ENCODE data around the gene CCND1. TPM values are rescaled to one million over a fixed set of nuclear protein-coding genes. Genes with fewer than 3 reads are reported as not detected.

The CCND1 gene
- total and polyA plus RNA-seq, 2 donors: 7.3 to 33.3 TPM

DNA sequence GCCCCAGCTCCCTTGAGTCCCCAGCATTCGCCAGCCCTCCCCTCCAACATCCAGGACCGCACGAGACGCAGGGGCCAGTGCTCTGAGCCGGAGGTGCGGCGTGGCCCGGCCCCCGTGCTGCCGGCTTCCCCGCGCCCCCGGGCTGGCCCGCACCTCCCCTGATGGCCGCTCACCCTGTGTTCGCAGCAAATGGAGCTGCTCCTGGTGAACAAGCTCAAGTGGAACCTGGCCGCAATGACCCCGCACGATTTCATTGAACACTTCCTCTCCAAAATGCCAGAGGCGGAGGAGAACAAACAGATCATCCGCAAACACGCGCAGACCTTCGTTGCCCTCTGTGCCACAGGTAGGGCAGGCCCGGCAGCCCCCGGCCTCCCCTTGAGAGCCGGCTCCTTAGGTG, 2.7 kb downstream of the CCND1 start:
- no peak overlapping the region for H3K27ac ChIP-seq (ENCODE audit: low read depth in 1 of 2, low read length in 1 of 2)
- 86% methylated on average over 27 of the region's 27 CpGs for WGBS

GRCh38 chr11:69644071-69644961, 3.4 kb downstream of the CCND1 start:
- WGBS: 84% methylated on average over 24 of the region's 24 CpGs
- H3K4me3 ChIP-seq (ENCODE audit: low read length in 2 of 2): no peak overlapping the region
- DNase-seq (ENCODE audit: low read depth in 6 of 9, low spot score in 9 of 9): no peak
- no peak overlapping the region for H3K27ac ChIP-seq (ENCODE audit: low read depth in 1 of 2, low read length in 1 of 2)
- peaks cover 41 to 58% of the 10 kb centered on the region in 2 donors for H3K27me3 ChIP-seq (ENCODE audit: control insufficient read depth in 2 of 2, insufficient read depth in 1 of 2, low read length in 1 of 2)
- no peaks in the 10 kb centered on the region for H3K36me3 ChIP-seq (ENCODE audit: control insufficient read depth in 2 of 2, insufficient read depth in 2 of 2, low read length in 1 of 2)
- peaks cover 0 to 5% of the 10 kb centered on the region in 2 donors for H3K9me3 ChIP-seq (ENCODE audit: control insufficient read depth in 2 of 2, insufficient read depth in 1 of 2, low read length in 1 of 2)
- H3K4me1 ChIP-seq (ENCODE audit: control insufficient read depth in 2 of 2, insufficient read depth in 2 of 2, low read length in 2 of 2): peaks cover 0 to 13% of the 10 kb centered on the region in 2 donors

More for the DNA sequence above, 2.7 kb downstream of the CCND1 start:
- Histone ChIP-seq H3K4me3 (ENCODE audit: low read length in 2 of 2) (no peak overlapping the region), H3K27me3 (ENCODE audit: control insufficient read depth in 2 of 2, insufficient read depth in 1 of 2, low read length in 1 of 2) (peaks cover 48 to 65% of the 10 kb centered on the region in 2 donors), H3K9me3 (ENCODE audit: control insufficient read depth in 2 of 2, insufficient read depth in 1 of 2, low read length in 1 of 2) (peaks cover 0 to 5% of the 10 kb centered on the region in 2 donors), H3K36me3 (ENCODE audit: control insufficient read depth in 2 of 2, insufficient read depth in 2 of 2, low read length in 1 of 2) (no peaks in the 10 kb centered on the region), H3K4me1 (ENCODE audit: control insufficient read depth in 2 of 2, insufficient read depth in 2 of 2, low read length in 2 of 2) (peaks cover 0 to 16% of the 10 kb centered on the region in 2 donors)
- DNase-seq (ENCODE audit: low read depth in 6 of 9, low spot score in 9 of 9): no peak

DNA sequence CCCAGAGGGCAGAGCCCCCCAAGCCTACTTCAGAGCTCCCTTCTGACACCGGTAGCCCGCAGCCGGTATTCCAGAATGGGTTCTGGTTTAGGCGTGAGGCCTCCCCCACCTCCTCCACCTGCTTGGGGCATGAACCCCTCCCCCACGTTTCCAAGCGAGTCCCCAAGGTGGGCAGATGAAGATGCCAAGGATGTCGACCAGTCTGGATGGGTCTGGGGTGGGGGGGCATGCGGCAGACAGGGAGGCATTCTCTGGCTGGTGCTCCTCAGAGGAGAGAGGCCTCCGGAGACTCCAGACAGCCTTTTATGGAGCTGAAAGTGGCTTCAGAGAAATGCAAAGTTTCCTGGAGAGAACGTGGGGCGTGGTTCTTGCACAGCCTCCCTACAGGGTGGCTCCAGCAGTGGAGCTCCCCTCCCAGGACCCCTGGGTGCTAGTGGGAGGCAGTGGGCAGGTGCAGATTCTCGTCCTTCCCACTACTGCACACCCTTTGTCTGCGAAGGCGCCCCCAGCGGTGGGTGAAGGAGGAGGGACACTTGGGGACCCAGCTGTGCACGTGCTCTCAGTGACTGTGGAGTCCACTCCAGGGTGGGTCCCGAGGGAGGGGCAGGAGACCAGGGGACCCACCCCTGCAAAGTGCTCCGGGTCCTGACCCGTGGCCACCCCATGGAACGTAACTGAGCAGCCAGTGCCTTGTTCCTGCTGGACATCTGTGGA, 4.2 kb downstream of the CCND1 start:
- Histone ChIP-seq H3K4me1 (ENCODE audit: control insufficient read depth in 2 of 2, insufficient read depth in 2 of 2, low read length in 2 of 2) (peaks cover 0 to 17% of the 10 kb centered on the region in 2 donors), H3K27me3 (ENCODE audit: control insufficient read depth in 2 of 2, insufficient read depth in 1 of 2, low read length in 1 of 2) (peaks cover 36 to 50% of the 10 kb centered on the region in 2 donors), H3K9me3 (ENCODE audit: control insufficient read depth in 2 of 2, insufficient read depth in 1 of 2, low read length in 1 of 2) (peaks cover 0 to 5% of the 10 kb centered on the region in 2 donors), H3K4me3 (ENCODE audit: low read length in 2 of 2) (no peak overlapping the region), H3K27ac (ENCODE audit: low read depth in 1 of 2, low read length in 1 of 2) (no peak overlapping the region), H3K36me3 (ENCODE audit: control insufficient read depth in 2 of 2, insufficient read depth in 2 of 2, low read length in 1 of 2) (no peaks in the 10 kb centered on the region)
- 94% methylated on average over 20 of the region's 20 CpGs for WGBS
- no peak for DNase-seq (ENCODE audit: low read depth in 6 of 9, low spot score in 9 of 9)

GRCh38 chr11:69645801-69646492, 5.0 kb downstream of the CCND1 start:
- H3K27me3 ChIP-seq (ENCODE audit: control insufficient read depth in 2 of 2, insufficient read depth in 1 of 2, low read length in 1 of 2): peaks cover 28 to 42% of the 10 kb centered on the region in 2 donors
- H3K9me3 ChIP-seq (ENCODE audit: control insufficient read depth in 2 of 2, insufficient read depth in 1 of 2, low read length in 1 of 2): peaks cover 0 to 5% of the 10 kb centered on the region in 2 donors
- no peak for DNase-seq (ENCODE audit: low read depth in 6 of 9, low spot score in 9 of 9)
- no peaks in the 10 kb centered on the region for H3K36me3 ChIP-seq (ENCODE audit: control insufficient read depth in 2 of 2, insufficient read depth in 2 of 2, low read length in 1 of 2)
- H3K4me3 ChIP-seq (ENCODE audit: low read length in 2 of 2): no peak overlapping the region
- peaks cover 0 to 17% of the 10 kb centered on the region in 2 donors for H3K4me1 ChIP-seq (ENCODE audit: control insufficient read depth in 2 of 2, insufficient read depth in 2 of 2, low read length in 2 of 2)
- H3K27ac ChIP-seq (ENCODE audit: low read depth in 1 of 2, low read length in 1 of 2): no peak overlapping the region
- WGBS: 94% methylated on average over 30 of the region's 30 CpGs

DNA sequence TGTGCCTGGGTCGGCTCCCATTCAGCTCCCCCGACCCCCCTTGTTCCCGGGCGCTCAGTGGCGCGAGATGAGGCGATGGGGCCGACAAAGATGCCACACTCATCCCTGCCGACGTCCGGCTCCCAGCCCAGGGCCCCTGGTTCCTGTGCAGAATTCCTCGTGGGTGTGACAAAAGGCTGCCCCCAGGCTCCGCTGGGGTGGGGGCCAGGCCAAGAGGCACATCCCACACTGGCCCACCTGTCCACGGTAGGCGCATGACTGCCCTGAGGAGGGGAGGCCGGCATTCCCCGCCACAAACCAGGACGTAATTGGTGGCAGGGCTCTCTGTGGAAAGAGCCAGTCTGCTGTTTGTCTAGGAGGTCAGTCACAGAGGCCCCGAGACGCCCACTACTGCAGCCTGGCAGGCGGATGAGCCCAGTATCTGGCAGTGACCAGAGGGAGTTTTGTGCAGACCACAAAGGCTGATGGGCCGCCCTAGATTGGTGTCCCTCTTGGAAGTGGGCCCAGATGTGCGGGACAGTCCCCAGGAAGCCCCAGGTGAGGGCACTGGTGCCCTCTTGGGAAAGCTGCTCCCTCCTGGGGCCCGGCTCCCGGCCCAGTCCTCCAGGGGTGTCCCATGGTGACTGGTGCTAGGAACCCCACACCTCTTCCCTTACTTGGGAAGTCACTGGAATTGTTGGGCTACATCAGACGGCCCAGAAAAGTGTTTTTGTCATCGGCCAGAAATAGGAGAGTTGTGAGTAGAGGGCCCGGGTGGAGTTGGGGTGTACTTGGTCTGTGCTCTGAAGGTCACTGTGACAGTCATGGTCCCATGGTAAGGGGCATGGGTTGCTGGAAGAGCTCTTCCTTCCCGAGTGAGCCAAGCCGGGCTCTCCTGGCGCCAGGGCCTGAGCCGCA, 5.8 kb downstream of the CCND1 start:
- 90% methylated on average over 32 of the region's 32 CpGs for WGBS
- Histone ChIP-seq H3K4me1 (ENCODE audit: control insufficient read depth in 2 of 2, insufficient read depth in 2 of 2, low read length in 2 of 2) (peaks cover 0 to 13% of the 10 kb centered on the region in 2 donors), H3K27ac (ENCODE audit: low read depth in 1 of 2, low read length in 1 of 2) (no peak overlapping the region), H3K36me3 (ENCODE audit: control insufficient read depth in 2 of 2, insufficient read depth in 2 of 2, low read length in 1 of 2) (no peaks in the 10 kb centered on the region), H3K4me3 (ENCODE audit: low read length in 2 of 2) (no peak overlapping the region), H3K27me3 (ENCODE audit: control insufficient read depth in 2 of 2, insufficient read depth in 1 of 2, low read length in 1 of 2) (peaks cover 20 to 34% of the 10 kb centered on the region in 2 donors), H3K9me3 (ENCODE audit: control insufficient read depth in 2 of 2, insufficient read depth in 1 of 2, low read length in 1 of 2) (no peaks in the 10 kb centered on the region)
- no peak for DNase-seq (ENCODE audit: low read depth in 6 of 9, low spot score in 9 of 9)

DNA sequence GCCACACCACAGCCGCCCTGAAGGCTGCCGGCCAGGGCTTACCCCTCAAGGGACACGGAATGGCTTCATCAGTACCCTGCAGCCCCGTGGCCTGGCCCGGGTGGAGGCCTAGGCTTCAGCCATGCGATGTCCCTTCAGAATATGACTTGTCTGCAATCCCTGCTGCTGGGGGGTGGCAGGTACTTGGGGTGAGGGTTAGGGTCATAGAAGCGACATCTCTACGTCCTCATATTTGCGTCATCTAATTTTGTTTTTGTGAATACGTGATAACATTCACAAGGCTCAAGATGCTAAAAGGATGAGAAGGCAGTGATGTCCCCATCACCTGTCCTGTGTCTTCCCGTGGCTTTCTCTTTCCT, 6.4 kb downstream of the CCND1 start:
- no peak overlapping the region for H3K4me3 ChIP-seq (ENCODE audit: low read length in 2 of 2)
- WGBS: 96% methylated on average over 11 of the region's 11 CpGs
- H3K9me3 ChIP-seq (ENCODE audit: control insufficient read depth in 2 of 2, insufficient read depth in 1 of 2, low read length in 1 of 2): no peaks in the 10 kb centered on the region
- peaks cover 0 to 13% of the 10 kb centered on the region in 2 donors for H3K4me1 ChIP-seq (ENCODE audit: control insufficient read depth in 2 of 2, insufficient read depth in 2 of 2, low read length in 2 of 2)
- H3K27ac ChIP-seq (ENCODE audit: low read depth in 1 of 2, low read length in 1 of 2): no peak overlapping the region
- H3K27me3 ChIP-seq (ENCODE audit: control insufficient read depth in 2 of 2, insufficient read depth in 1 of 2, low read length in 1 of 2): peaks cover 14 to 27% of the 10 kb centered on the region in 2 donors
- DNase-seq (ENCODE audit: low read depth in 6 of 9, low spot score in 9 of 9): no peak
- no peaks in the 10 kb centered on the region for H3K36me3 ChIP-seq (ENCODE audit: control insufficient read depth in 2 of 2, insufficient read depth in 2 of 2, low read length in 1 of 2)

DNA sequence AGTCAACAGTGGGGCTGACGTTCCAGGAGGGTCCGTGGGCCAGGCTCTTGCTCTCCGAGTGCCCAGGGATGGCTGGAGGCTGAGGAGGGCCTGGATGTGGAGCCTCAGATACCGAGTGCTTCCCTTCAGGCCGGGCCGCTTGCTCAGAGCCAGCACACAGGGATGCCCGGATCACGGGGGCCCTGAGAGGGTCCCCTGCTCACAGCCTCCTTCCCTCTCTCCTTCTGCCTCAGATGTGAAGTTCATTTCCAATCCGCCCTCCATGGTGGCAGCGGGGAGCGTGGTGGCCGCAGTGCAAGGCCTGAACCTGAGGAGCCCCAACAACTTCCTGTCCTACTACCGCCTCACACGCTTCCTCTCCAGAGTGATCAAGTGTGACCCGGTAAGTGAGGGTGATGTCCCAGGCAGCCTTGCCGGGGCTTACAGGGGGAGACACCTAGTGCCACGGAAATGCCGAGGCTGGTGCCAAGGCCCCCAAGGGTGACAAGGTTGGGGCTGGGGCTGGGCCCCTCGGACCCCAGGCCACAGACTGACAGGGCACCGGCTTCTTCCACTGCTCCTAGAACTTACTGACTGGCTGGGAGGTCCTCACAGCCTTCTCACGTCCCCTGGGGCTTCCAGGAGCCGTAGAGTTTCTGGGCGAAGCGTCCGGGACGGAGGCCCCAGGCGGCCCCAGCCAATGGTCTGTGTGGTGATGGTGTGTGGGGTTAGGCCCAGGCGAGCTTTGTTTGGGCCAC, 7.0 kb downstream of the CCND1 start:
- H3K4me3 ChIP-seq (ENCODE audit: low read length in 2 of 2): no peak overlapping the region

More for the DNA sequence above, 7.0 kb downstream of the CCND1 start:
- Histone ChIP-seq H3K9me3 (ENCODE audit: control insufficient read depth in 2 of 2, insufficient read depth in 1 of 2, low read length in 1 of 2) (no peaks in the 10 kb centered on the region), H3K27ac (ENCODE audit: low read depth in 1 of 2, low read length in 1 of 2) (no peak overlapping the region), H3K36me3 (ENCODE audit: control insufficient read depth in 2 of 2, insufficient read depth in 2 of 2, low read length in 1 of 2) (no peaks in the 10 kb centered on the region), H3K4me1 (ENCODE audit: control insufficient read depth in 2 of 2, insufficient read depth in 2 of 2, low read length in 2 of 2) (peaks cover 0 to 13% of the 10 kb centered on the region in 2 donors), H3K27me3 (ENCODE audit: control insufficient read depth in 2 of 2, insufficient read depth in 1 of 2, low read length in 1 of 2) (peaks cover 9 to 22% of the 10 kb centered on the region in 2 donors)
- WGBS: 80% methylated on average over 28 of the region's 28 CpGs
- DNase-seq (ENCODE audit: low read depth in 6 of 9, low spot score in 9 of 9): no peak
